Adipocyte (in vitro differentiated cells): ENCODE measurements around the gene ABCA6.
"Not testable (repeated sequence)": the region's sequence is repeated elsewhere in the genome, so short reads cannot be mapped to it uniquely, and the experiment has no call there.

Source experiments
- DNase-seq: peaks from one replicate; pipeline ENCODE4 v3.0.0-alpha.2; 2015; ENCODE audit warnings: low read depth
- H3K27me3 ChIP-seq: replicated peaks from 2 replicates; pipeline ENCODE4 v1.7.0; 2013; ENCODE audit warnings: mild to moderate bottlenecking, low read length, moderate library complexity; ENCODE audit not compliant: control insufficient read depth, insufficient read depth
- H3K36me3 ChIP-seq: 2 replicates; pipeline ENCODE4 v1.7.0; 2013; ENCODE audit warnings: low read length, mild to moderate bottlenecking, moderate library complexity; ENCODE audit not compliant: control insufficient read depth, insufficient read depth, severe bottlenecking
- H3K4me1 ChIP-seq: 2 replicates; pipeline ENCODE4 v1.7.0; 2013; ENCODE audit warnings: mild to moderate bottlenecking, low read length, moderate library complexity; ENCODE audit not compliant: control insufficient read depth, insufficient read depth
- H3K4me3 ChIP-seq: 2 replicates; pipeline ENCODE4 v1.7.0; 2013; ENCODE audit warnings: mild to moderate bottlenecking, low read length, moderate library complexity
- H3K9ac ChIP-seq: 2 replicates; pipeline ENCODE4 v1.7.0; 2013; ENCODE audit warnings: mild to moderate bottlenecking, low read length, moderate library complexity
- H3K9me3 ChIP-seq: 2 replicates; pipeline ENCODE4 v1.7.0; 2013; ENCODE audit warnings: mild to moderate bottlenecking, low read length, moderate library complexity; ENCODE audit not compliant: control insufficient read depth

Gene ABCA6

GRCh38 chr17:69141431-69142174, at the start of gene ABCA6:
Gene ABCA6, minus strand, starts transcription at chr17:69141895. Its CDS starts 1,192 bp downstream, at chr17:69140703.
- no peaks in the 10 kb centered on the region for H3K9me3 ChIP-seq
- H3K4me1 ChIP-seq, result peaks cover 43% of the 10 kb centered on the region
- peak within 1 kb of the TSS; percentile 82 for H3K4me3 ChIP-seq
- H3K36me3 ChIP-seq, result peaks cover 11% of the 10 kb centered on the region
- H3K9ac ChIP-seq, result peak within 1 kb of the TSS; percentile 88
- H3K27me3 ChIP-seq, result no peaks in the 10 kb centered on the region
- peak; percentile 68 for DNase-seq

- Histone ChIP-seq H3K36me3 (no peaks in the 10 kb centered on the region), H3K27me3 (no peaks in the 10 kb centered on the region), H3K4me1 (no peaks in the 10 kb centered on the region)
Observed at GRCh38 chr17:69188796-69189195, 47.1 kb upstream of the ABCA6 start.

GRCh38 chr17:69188064-69188463, 46.4 kb upstream of the ABCA6 start:
- no peak overlapping the region for H3K4me3 ChIP-seq
- H3K27me3 ChIP-seq, result no peaks in the 10 kb centered on the region
- no peaks in the 10 kb centered on the region for H3K9me3 ChIP-seq
- H3K36me3 ChIP-seq, result no peaks in the 10 kb centered on the region
- no peak overlapping the region for H3K9ac ChIP-seq
- H3K4me1 ChIP-seq, result no peaks in the 10 kb centered on the region
- DNase-seq, result no peak

More at GRCh38 chr17:69188796-69189195, 47.1 kb upstream of the ABCA6 start:
- no peaks in the 10 kb centered on the region for H3K9me3 ChIP-seq
- H3K4me3 ChIP-seq, result no peak overlapping the region
- H3K9ac ChIP-seq, result no peak overlapping the region
- no peak for DNase-seq

- Histone ChIP-seq H3K4me1 (no peaks in the 10 kb centered on the region), H3K36me3 (no peaks in the 10 kb centered on the region), H3K4me3 (no peak overlapping the region), H3K9me3 (no peaks in the 10 kb centered on the region), H3K9ac (no peak overlapping the region), H3K27me3 (no peaks in the 10 kb centered on the region)
- no peak for DNase-seq
Observed at GRCh38 chr17:69187294-69187693, 45.6 kb upstream of the ABCA6 start.

- H3K9me3 ChIP-seq, result no peaks in the 10 kb centered on the region
- H3K4me1 ChIP-seq, result peaks cover 20% of the 10 kb centered on the region
- H3K9ac ChIP-seq, result no peak overlapping the region
- H3K27me3 ChIP-seq, result no peaks in the 10 kb centered on the region
- no peaks in the 10 kb centered on the region for H3K36me3 ChIP-seq
- no peak overlapping the region for H3K4me3 ChIP-seq
- DNase-seq, result peak; percentile 82
Observed at GRCh38 chr17:69179227-69179952, 37.7 kb upstream of the ABCA6 start.

- Histone ChIP-seq H3K36me3 (no peaks in the 10 kb centered on the region), H3K9ac (no peak overlapping the region), H3K9me3 (no peaks in the 10 kb centered on the region), H3K4me3 (no peak overlapping the region), H3K4me1 (peaks cover 20% of the 10 kb centered on the region), H3K27me3 (no peaks in the 10 kb centered on the region)
- no peak for DNase-seq
Observed at GRCh38 chr17:69176457-69176795, 34.7 kb upstream of the ABCA6 start.

- Histone ChIP-seq H3K27me3 (no peaks in the 10 kb centered on the region), H3K9me3 (no peaks in the 10 kb centered on the region), H3K4me1 (peaks cover 20% of the 10 kb centered on the region), H3K9ac (no peak overlapping the region), H3K4me3 (peak overlapping the region; percentile 26), H3K36me3 (no peaks in the 10 kb centered on the region)
- peak; percentile 82 for DNase-seq
Observed at GRCh38 chr17:69175625-69176456, 34.1 kb upstream of the ABCA6 start.

- no peak for DNase-seq
- no peaks in the 10 kb centered on the region for H3K9me3 ChIP-seq
- H3K9ac ChIP-seq, result no peak overlapping the region
- H3K36me3 ChIP-seq, result no peaks in the 10 kb centered on the region
- H3K4me3 ChIP-seq, result no peak overlapping the region
- H3K27me3 ChIP-seq, result no peaks in the 10 kb centered on the region
- peaks cover 20% of the 10 kb centered on the region for H3K4me1 ChIP-seq
Observed at GRCh38 chr17:69175262-69175624, 33.5 kb upstream of the ABCA6 start.

- peaks cover 12% of the 10 kb centered on the region for H3K4me1 ChIP-seq
- no peaks in the 10 kb centered on the region for H3K27me3 ChIP-seq
- H3K9ac ChIP-seq, result no peak overlapping the region
- no peak overlapping the region for H3K4me3 ChIP-seq
- DNase-seq, result no peak
- H3K9me3 ChIP-seq, result no peaks in the 10 kb centered on the region
- H3K36me3 ChIP-seq, result no peaks in the 10 kb centered on the region
Observed at GRCh38 chr17:69173118-69173517, 31.4 kb upstream of the ABCA6 start.

GRCh38 chr17:69170377-69170776, 28.7 kb upstream of the ABCA6 start:
- Histone ChIP-seq H3K9ac (no peak overlapping the region), H3K9me3 (no peaks in the 10 kb centered on the region), H3K27me3 (no peaks in the 10 kb centered on the region), H3K4me1 (no peaks in the 10 kb centered on the region), H3K36me3 (no peaks in the 10 kb centered on the region), H3K4me3 (no peak overlapping the region)
- no peak for DNase-seq

GRCh38 chr17:69168642-69169041, 26.9 kb upstream of the ABCA6 start:
- not testable (repeated sequence) for H3K27me3 ChIP-seq, H3K36me3 ChIP-seq, H3K4me1 ChIP-seq, DNase-seq, H3K9ac ChIP-seq, H3K4me3 ChIP-seq, H3K9me3 ChIP-seq
